ENCODE results near the gene MAST4.

GRCh38 chr5:66979738-66980137, 383.5 kb downstream of the MAST4 start:
- TF ChIP-seq EZH2phosphoT487 (IDR thresholded peaks at IDR 0.05; ENCODE audit: borderline replicate concordance, low read depth, low read length): no peak
- TF ChIP-seq CTCF (conservative IDR thresholded peaks at IDR 0.05; ENCODE audit: low read length): no peak
